ENCODE measurements around the gene SSU72.

GRCh38 chr1:1510912-1511532 lies 63.6 kb downstream of the SSU72 start:
- TF ChIP-seq CTCF (IDR thresholded peaks at IDR 0.05): no peak
- TF ChIP-seq POLR2A (IDR thresholded peaks at IDR 0.05): no peak

Data from esophagus squamous epithelium (tissue), 4 donors.